PC-9 (cell line): ENCODE results near the gene ANKRD11. TPM values are rescaled to one million over a fixed set of nuclear protein-coding genes. Genes with fewer than 3 reads are reported as not detected.

Experiments
- BruUV-seq: library from RNA; stranded (reverse); fragments of 400-500 nt; replicated peaks from 2 replicates; lab custom pipeline; 2021; lab: Mats Ljungman, UMichigan
- CTCF ChIA-PET: fragments of 300-600 bp; sonication (Branson Sonifier 250); formaldehyde crosslinking; loops from one replicate; lab custom pipeline; 2022; ENCODE audit warnings: antibody characterized with exemption; lab: Charles Lee
- POLR2A ChIA-PET: fragments of 300-600 bp; sonication (Branson Sonifier 250); formaldehyde crosslinking; loops from one replicate; lab custom pipeline; 2022; ENCODE audit warnings: antibody characterized with exemption; ENCODE audit not compliant: unreplicated experiment; lab: Charles Lee
- DNase-seq, 2 experiments: peaks; one replicate each; pipeline versions ENCODE4 v3.0.0 to v3.0.0-alpha.2; 2015 to 2022; ENCODE audit warnings: mixed read lengths in 1 of 2
- H2AFZ ChIP-seq: fragments of 200-600 bp; sonication (generic); 2 replicates; pipeline ENCODE4 v1.8.1; 2017; ENCODE audit warnings: antibody characterized with exemption
- H3F3A ChIP-seq: fragments of 200-600 bp; sonication (generic); 2 replicates; pipeline ENCODE4 v1.8.1; 2017; ENCODE audit warnings: antibody characterized with exemption, mild to moderate bottlenecking, low read depth; ENCODE audit not compliant: insufficient read depth
- H3K27ac ChIP-seq: fragments of 200-600 bp; sonication (generic); 2 replicates; pipeline ENCODE4 v1.6.1; 2016; ENCODE audit warnings: mixed run types
- H3K27me3 ChIP-seq: fragments of 200-600 bp; sonication (generic); 2 replicates; pipeline ENCODE4 v1.6.1; 2016; ENCODE audit warnings: low read depth, mixed run types; ENCODE audit not compliant: insufficient read depth
- H3K36me3 ChIP-seq: fragments of 200-600 bp; sonication (generic); 2 replicates; pipeline ENCODE4 v1.6.1; 2016; ENCODE audit warnings: low read depth, mixed run types
- H3K4me1 ChIP-seq: fragments of 200-600 bp; sonication (generic); replicated peaks from 2 replicates; pipeline ENCODE4 v1.6.1; 2016; ENCODE audit warnings: mixed run types; ENCODE audit not compliant: insufficient read depth
- H3K4me2 ChIP-seq: fragments of 200-600 bp; sonication (generic); 2 replicates; pipeline ENCODE4 v1.6.1; 2017; ENCODE audit warnings: mixed run types
- H3K4me3 ChIP-seq: fragments of 200-600 bp; sonication (generic); 2 replicates; pipeline ENCODE4 v1.6.1; 2016; ENCODE audit warnings: mixed run types
- H3K79me2 ChIP-seq: fragments of 200-600 bp; sonication (generic); 2 replicates; pipeline ENCODE4 v1.6.1; 2017; ENCODE audit warnings: low read depth, mixed run types
- H3K9me2 ChIP-seq: fragments of 200-600 bp; sonication (generic); 2 replicates; pipeline ENCODE4 v1.8.1; 2017; ENCODE audit warnings: mild to moderate bottlenecking; ENCODE audit not compliant: insufficient read depth
- H3K9me3 ChIP-seq: fragments of 200-600 bp; sonication (generic); 2 replicates; pipeline ENCODE4 v1.8.1; 2016; ENCODE audit warnings: low read depth; ENCODE audit not compliant: insufficient read depth
- H4K20me1 ChIP-seq: fragments of 200-600 bp; sonication (generic); 2 replicates; pipeline ENCODE4 v1.8.1; 2017; ENCODE audit not compliant: insufficient read depth
- EZH2 ChIP-seq: fragments of 200-600 bp; sonication (generic); IDR thresholded peaks from 2 replicates; pipeline ENCODE4 v1.8.0; 2017; ENCODE audit warnings: antibody characterized with exemption, low read depth
- intact Hi-C: fragments of 100-400 bp; cut with micrococcal nuclease; formaldehyde crosslinking; loops from one replicate; pipeline ENCODE4 v1.10.0; 2022; ENCODE audit not compliant: unreplicated experiment
- total RNA-seq: library from RNA; stranded (reverse); gene quantifications from 2 replicates; pipeline ENCODE4 v1.2.3, GENCODE V29; 2021
- TF ChIP-seq, protein P1 (sequence below): fragments of 200-600 bp; sonication (generic); conservative IDR thresholded peaks from 2 replicates; pipeline ENCODE4 v1.6.1; 2017; ENCODE audit warnings: mixed run types, antibody characterized with exemption, mild to moderate bottlenecking, moderate library complexity

ANKRD11 gene
- total RNA-seq, 1 experiment from 2014 or later: 220 TPM

DNA sequence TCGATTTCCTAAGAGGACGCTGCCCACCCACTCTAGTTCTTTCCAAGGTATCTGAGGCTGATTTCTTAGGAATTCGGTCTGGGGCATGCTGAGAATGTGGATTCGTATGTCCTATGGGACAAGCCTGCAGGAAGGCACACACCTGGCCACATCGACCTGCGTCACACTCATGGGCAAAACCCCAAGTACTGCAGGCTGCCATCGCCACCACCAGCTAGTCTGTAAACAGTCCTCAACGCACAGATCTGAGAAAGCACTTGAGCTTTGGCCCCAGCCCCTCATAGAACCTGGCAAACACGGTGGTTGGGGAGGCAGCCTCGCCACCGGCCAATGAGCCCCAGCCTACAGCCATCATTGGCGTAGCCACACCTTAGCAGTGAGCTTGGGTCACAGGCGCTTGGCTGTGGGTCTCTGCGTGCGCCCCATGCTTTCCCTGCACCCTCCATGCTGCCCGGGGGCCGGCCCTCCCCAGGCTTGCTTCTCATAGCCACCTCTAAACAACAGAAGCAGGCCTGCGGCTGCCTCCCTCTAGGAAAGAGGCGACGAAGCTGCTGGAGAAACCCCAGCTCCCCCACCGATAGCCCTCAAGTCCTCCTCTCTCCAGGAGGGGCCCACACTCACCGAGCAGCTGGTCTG lies 197.8 kb downstream of the ANKRD11 start:
- H4K20me1 ChIP-seq: peaks cover 77% of the 10 kb centered on the region
- H3K27ac ChIP-seq: no peak overlapping the region
- H3K9me3 ChIP-seq: no peaks in the 10 kb centered on the region
- ChIA-PET POLR2A (no interaction called here), CTCF (no interaction called here)
- no peak for DNase-seq
- H3K27me3 ChIP-seq: no peaks in the 10 kb centered on the region
- H3K79me2 ChIP-seq: peaks cover 51% of the 10 kb centered on the region
- H3K4me2 ChIP-seq: no peak overlapping the region
- peaks cover 18% of the 10 kb centered on the region for H3K36me3 ChIP-seq
- BruUV-seq: no TSS peak
- peaks cover 39% of the 10 kb centered on the region for H3F3A ChIP-seq
- no peaks in the 10 kb centered on the region for H3K9me2 ChIP-seq
- no peak overlapping the region for H2AFZ ChIP-seq
- no peak for TF ChIP-seq EZH2
- TF ChIP-seq, protein P1, sequence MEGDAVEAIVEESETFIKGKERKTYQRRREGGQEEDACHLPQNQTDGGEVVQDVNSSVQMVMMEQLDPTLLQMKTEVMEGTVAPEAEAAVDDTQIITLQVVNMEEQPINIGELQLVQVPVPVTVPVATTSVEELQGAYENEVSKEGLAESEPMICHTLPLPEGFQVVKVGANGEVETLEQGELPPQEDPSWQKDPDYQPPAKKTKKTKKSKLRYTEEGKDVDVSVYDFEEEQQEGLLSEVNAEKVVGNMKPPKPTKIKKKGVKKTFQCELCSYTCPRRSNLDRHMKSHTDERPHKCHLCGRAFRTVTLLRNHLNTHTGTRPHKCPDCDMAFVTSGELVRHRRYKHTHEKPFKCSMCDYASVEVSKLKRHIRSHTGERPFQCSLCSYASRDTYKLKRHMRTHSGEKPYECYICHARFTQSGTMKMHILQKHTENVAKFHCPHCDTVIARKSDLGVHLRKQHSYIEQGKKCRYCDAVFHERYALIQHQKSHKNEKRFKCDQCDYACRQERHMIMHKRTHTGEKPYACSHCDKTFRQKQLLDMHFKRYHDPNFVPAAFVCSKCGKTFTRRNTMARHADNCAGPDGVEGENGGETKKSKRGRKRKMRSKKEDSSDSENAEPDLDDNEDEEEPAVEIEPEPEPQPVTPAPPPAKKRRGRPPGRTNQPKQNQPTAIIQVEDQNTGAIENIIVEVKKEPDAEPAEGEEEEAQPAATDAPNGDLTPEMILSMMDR: no peak
- H3K4me1 ChIP-seq: no peaks in the 10 kb centered on the region
- H3K4me3 ChIP-seq: no peak overlapping the region
- intact Hi-C loops: no loop called here

DNA sequence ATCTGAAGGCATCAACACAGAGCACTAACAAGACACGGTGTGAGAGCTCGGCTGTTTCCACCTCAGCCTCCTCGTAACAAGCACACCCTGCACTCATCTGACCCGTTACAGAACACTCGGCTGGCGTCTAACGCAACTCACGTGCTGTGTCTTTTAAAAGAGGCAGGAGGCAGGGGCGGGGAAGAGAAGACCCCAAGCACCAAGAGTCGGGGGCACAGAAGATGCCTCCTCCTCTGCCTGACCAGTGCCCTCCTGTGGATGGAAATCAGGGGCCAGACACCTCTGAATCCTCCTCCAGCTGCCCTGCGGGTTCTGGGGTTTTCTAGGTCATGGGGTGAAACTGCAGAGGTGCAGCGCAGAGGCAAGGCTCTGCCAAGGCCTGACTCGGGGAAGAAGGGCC lies 198.6 kb downstream of the ANKRD11 start:
- H3K79me2 ChIP-seq: peaks cover 45% of the 10 kb centered on the region
- no peaks in the 10 kb centered on the region for H3K9me2 ChIP-seq
- no peak for DNase-seq
- CTCF ChIA-PET: no interaction called here
- no peak overlapping the region for H3K4me3 ChIP-seq
- intact Hi-C loops: no loop called here
- peaks cover 34% of the 10 kb centered on the region for H3F3A ChIP-seq
- H3K4me2 ChIP-seq: no peak overlapping the region
- H3K9me3 ChIP-seq: no peaks in the 10 kb centered on the region
- BruUV-seq: no TSS peak
- peaks cover 22% of the 10 kb centered on the region for H3K36me3 ChIP-seq
- H3K27ac ChIP-seq: no peak overlapping the region
- H4K20me1 ChIP-seq: peaks cover 77% of the 10 kb centered on the region
- H2AFZ ChIP-seq: no peak overlapping the region
- POLR2A ChIA-PET: no interaction called here
- H3K4me1 ChIP-seq: no peaks in the 10 kb centered on the region
- no peaks in the 10 kb centered on the region for H3K27me3 ChIP-seq
- TF ChIP-seq, protein P1: no peak
- TF ChIP-seq EZH2: no peak

DNA sequence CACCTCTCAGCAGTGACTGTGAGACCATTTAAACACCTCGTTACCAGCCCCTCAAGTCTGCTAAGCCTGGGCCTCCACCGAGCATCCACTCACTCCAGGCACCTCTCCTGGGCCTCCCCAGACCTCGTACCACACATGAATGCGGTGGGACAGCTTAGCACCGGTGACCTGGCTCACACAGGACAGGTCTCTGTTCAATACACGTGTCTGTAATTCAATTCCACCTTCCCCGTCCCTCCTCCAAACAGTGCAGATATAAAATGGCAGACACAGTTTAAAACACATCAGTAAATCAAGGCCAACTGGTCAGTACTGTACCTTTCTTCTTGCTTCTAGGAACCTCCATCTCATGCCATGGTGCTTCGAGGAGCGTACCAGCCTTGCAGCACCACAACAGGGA lies 199.0 kb downstream of the ANKRD11 start:
- POLR2A ChIA-PET: no interaction called here
- Histone ChIP-seq H3K4me2 (no peak overlapping the region), H3K27ac (no peak overlapping the region), H3K79me2 (peaks cover 41% of the 10 kb centered on the region), H2AFZ (no peak overlapping the region), H3K36me3 (peaks cover 26% of the 10 kb centered on the region), H4K20me1 (peaks cover 77% of the 10 kb centered on the region), H3K4me1 (no peaks in the 10 kb centered on the region), H3K9me3 (no peaks in the 10 kb centered on the region), H3K4me3 (no peak overlapping the region), H3K27me3 (no peaks in the 10 kb centered on the region), H3K9me2 (no peaks in the 10 kb centered on the region), H3F3A (peaks cover 33% of the 10 kb centered on the region)
- intact Hi-C loops: no loop called here
- TF ChIP-seq, protein P1: no peak
- no peak for TF ChIP-seq EZH2
- DNase-seq: no peak
- CTCF ChIA-PET: no interaction called here
- BruUV-seq: no TSS peak
